ENCODE data around the gene PPIB.
"Not testable (repeated sequence)": the region's sequence is repeated elsewhere in the genome, so short reads cannot be mapped to it uniquely, and the experiment has no call there.

Gene PPIB

GRCh38 chr15:64110108-64110701, 52.6 kb downstream of the PPIB start:
- DNase-seq (ENCODE audit: low spot score) = not testable (repeated sequence)

GRCh38 chr15:64107337-64107736, 55.5 kb downstream of the PPIB start:
- DNase-seq (ENCODE audit: low spot score) = no peak

Small RNA genes lying within 50 kb of the gene (small RNA-seq; reads per million reads assigned to genes)
- gene RF00019 = 0 reads per million in 2 experiments
